Upper lobe of left lung (tissue), 4 donors: ENCODE measurements around the gene B4GALNT3.

Source experiments
- CTCF ChIP-seq, 6 experiments: fragments of 450-650 bp in 4 of 6; fragments of 200-600 bp in 2 of 6; sonication (generic) in 2 of 6; IDR thresholded peaks; one replicate each; pipeline ENCODE4 v1.5.1; 2016 to 2019; ENCODE audit warnings: antibody characterized with exemption in 6 of 6
- POLR2A ChIP-seq, 4 donors: fragments of 450-650 bp; IDR thresholded peaks; one replicate each; pipeline ENCODE4 v1.5.1; 2016 to 2017; ENCODE audit warnings: antibody characterized with exemption in 4 of 4, mild to moderate bottlenecking in 2 of 4

GRCh38 chr12:587132-588023 is 127.6 kb downstream of the B4GALNT3 start:
- TF ChIP-seq CTCF (IDR thresholded peaks at IDR 0.05) = no peak
- TF ChIP-seq POLR2A (IDR thresholded peaks at IDR 0.05) = no peak
